GM12801 (cell line): ENCODE data around the gene ZNF326.

Source experiments
- CTCF ChIP-seq: IDR thresholded peaks from one replicate; pipeline ENCODE4 v1.5.1; 2011; ENCODE audit warnings: control low read depth; ENCODE audit not compliant: insufficient read length; ENCODE audit errors: extremely low read depth

Gene ZNF326

DNA sequence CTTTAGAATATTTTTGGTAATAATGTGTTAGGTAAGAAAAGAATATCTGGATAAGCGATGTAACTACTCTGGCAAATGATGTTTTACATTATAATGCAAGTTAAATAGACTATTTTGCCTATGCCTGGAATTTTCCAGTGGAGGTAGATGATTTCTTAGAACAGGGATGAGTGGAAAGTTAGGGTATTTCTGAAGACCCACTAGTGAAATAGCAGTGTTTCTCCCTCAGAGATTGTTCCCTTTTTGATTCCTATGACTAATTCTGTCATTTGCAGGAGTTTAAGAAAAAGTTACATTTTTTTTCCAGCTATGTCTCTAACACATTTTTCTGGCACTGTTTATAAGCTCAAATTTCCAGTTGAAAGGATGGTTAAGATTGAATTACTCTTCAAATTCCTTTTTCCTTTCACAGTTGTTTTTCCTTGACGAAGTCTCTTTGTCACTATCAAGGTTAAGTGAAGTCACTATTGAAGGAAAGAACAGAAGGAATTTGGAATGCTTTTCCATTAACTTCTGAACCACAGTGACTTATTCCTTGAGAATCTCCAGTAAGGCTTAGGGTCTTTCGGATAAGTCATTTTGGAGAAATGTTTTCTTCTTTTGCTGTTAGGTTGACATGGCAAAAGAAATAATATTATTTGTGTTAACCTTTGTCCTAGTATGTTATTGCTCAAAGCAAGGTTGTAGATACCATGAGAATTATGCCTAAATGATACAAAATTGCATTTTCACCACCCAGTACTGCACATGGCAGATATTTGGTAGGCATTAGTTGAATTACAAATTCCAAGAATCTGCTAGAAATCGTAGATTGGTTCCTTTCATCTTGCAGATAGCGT lies 42.9 kb upstream of the ZNF326 start:
- no peak for TF ChIP-seq CTCF

DNA sequence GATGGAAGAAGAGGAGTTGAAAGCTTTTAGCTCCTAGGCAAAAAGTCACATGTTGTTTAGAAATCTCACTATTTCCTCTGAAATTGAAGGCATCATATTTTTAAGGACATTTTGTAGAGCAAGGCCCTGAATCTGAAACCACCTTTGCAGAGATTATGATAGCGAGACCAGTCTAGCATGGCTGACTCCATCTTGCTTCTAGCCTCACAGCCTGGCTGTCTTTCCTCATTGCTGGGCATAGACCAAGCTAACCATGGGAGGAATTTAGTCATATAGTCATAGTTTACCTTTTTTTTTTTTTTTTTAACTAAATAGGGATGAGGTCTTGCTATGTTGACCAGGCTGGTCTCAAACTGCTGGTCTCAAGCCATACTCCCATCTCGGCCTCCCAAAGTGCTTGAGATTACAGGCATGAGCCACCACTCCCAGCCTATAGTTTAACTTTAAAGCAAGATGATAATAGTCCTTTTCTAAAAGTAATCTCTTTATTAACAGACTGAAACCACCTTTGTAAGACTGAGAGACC lies 42.2 kb upstream of the ZNF326 start:
- TF ChIP-seq CTCF = no peak

DNA sequence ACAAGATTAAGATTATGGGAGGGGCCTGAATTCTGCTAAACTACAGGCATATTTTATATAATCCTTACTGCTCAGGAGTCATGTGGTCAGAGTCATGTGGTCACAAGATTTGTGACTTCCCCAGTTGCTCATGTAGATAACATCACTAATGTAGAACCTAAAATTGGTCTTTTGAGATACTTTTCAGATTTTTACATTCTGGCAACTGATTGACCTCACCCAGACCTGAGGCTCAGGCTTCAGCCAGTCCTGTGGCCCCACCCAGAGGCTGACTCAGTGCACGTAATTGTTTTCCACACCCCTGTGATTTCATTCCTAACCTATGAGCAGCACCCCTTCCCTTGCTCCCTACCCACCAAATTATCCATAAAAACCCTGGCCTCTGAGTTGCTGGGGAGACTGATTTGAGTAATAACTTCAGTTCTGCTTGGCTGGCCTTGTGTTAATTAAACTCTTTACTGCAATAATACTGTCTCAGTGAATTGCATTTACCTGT lies 41.7 kb upstream of the ZNF326 start:
- no peak for TF ChIP-seq CTCF

DNA sequence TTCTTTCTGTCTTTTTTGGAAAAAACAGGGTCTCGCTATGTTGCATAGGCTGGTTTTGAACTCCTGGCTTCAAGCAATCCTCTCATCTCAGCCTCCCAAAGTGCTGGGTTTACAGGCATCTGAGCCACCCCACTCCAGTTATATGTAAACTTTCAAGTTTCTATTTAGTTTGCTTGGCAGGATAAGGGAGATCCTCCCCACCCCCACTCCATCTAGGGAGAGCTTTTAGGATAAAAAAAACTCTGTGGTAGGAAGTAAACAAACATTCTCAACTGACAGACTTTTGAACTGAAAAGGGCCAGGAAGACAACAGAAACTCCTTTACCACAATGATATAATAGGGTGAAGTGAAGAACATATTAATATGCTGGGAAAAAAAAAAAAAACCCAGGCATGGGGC lies 41.0 kb upstream of the ZNF326 start:
- no peak for TF ChIP-seq CTCF

DNA sequence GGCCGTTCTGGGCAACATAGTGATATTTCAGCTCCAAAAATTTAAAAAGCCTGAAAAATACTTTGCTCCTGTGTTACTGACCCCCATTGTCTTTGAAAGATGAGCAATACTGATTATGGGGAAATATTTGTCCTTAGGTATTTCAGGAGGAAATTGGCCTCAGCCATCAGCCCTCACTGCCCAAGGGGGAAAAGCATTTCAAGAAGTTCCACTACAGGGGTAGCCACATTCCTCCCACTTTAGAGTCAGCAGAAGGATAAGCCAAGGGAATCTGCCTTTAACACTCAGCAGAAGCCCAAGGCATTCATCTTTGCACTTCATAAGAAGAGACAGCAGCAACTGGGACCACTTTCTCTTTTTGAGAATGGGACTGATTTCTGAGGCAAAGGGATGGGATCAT lies 40.5 kb upstream of the ZNF326 start:
- no peak for TF ChIP-seq CTCF

DNA sequence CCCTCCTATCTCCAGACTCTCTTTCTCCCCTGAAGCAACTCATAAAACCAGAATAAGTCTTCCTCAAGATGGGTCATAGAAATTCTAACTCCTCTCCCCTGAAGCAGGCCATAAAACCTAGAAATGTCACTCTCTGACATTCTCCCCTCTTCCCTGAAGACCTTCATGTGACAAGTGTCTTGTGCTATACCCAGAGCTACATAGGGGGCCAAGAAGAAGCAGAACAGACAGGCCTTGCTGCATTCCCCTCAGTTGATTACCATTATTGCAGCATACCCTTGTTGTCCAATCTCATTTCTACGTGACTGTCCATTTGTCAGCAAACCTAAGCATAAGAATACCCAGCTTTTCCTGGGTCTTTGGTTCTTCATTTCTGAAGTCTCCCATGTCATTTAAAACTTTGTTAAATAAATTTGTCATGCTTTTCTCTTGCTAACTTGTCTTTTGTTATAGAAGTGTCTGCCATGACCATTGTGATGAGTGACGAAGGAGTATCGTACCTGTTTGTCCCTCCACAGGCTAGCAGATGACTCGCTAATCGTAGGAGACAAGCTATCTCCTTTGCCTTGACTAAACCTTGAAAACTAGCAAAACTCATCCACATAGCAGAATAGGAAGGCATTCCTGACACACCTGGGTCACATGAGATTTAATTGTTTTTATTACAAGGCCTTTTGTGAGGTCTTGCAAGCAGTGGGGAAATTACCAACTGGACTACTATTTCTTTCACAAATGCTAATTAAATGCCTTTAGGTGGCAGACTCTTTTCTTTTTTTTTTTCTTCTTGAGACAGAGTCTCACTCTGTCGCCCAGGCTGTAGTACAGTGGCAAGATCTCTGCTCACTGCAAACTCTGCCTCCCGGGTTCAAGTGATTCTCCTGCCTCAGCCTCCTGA lies 39.4 kb upstream of the ZNF326 start:
- TF ChIP-seq CTCF = no peak

- no peak for TF ChIP-seq CTCF
Observed at GRCh38 chr1:89957107-89957506, 37.8 kb upstream of the ZNF326 start.
